Psoas muscle (tissue), 8 donors: Measurements from ENCODE around the gene LMNTD1. TPM values are rescaled to one million over a fixed set of nuclear protein-coding genes. Genes with fewer than 3 reads are reported as not detected.

ENCODE experiments used
- ATAC-seq, 4 donors: fragments of 200-7000 bp; cut with Tn5 transposase; one replicate each; pipeline ENCODE4 v1.9.1; 2020; ENCODE audit warnings: moderate library complexity in 3 of 4, mild to moderate bottlenecking in 2 of 4
- DNase-seq, 2 donors: peaks; one replicate each; pipeline ENCODE4 v3.0.0-alpha.2; 2020
- H3K27ac ChIP-seq: fragments of 200-600 bp; one replicate; pipeline ENCODE4 v1.8.0; 2022
- H3K27me3 ChIP-seq, 3 donors: fragments of 200-600 bp in 1 of 3; one replicate each; pipeline versions ENCODE4 v1.6.1 to v1.8.0; 2013 to 2022; ENCODE audit warnings: low read length in 2 of 3, mild to moderate bottlenecking in 2 of 3, moderate library complexity in 1 of 3; ENCODE audit not compliant: insufficient read depth in 3 of 3
- H3K36me3 ChIP-seq, 2 donors: fragments of 200-600 bp in 1 of 2; one replicate each; pipeline versions ENCODE4 v1.6.1 to v1.8.0; 2013 to 2022; ENCODE audit warnings: low read depth in 1 of 2, mild to moderate bottlenecking in 1 of 2, moderate library complexity in 1 of 2; ENCODE audit not compliant: insufficient read depth in 1 of 2
- H3K4me1 ChIP-seq: fragments of 200-600 bp; one replicate; pipeline ENCODE4 v1.8.0; 2022
- H3K4me3 ChIP-seq: fragments of 200-600 bp; one replicate; pipeline ENCODE4 v1.8.0; 2022; ENCODE audit warnings: mild to moderate bottlenecking
- H3K9me3 ChIP-seq: fragments of 200-600 bp; one replicate; pipeline ENCODE4 v1.8.0; 2022
- CTCF ChIP-seq: fragments of 200-600 bp; IDR thresholded peaks from one replicate; pipeline ENCODE4 v1.8.0; 2022; ENCODE audit warnings: antibody characterized with exemption
- WGBS, 3 donors: extraction: QIAGEN DNeasy Blood & Tissue Kit; methylation state at CpG; one replicate each; pipeline versions ENCODE4 v1.1.6 to v1.1.7; 2013; 5-methylcytosine and 5-hydroxymethylcytosine counted together
- intact Hi-C, 2 donors: fragments of 100-400 bp; cut with DNase I; formaldehyde crosslinking; loops; one replicate each; pipeline versions ENCODE4 v1.11.0 to v1.14.2; 2022
- polyA plus RNA-seq, 3 donors: library from polyadenylated mRNA; stranded (reverse); fragments of 200-250 nt; gene quantifications; one replicate each; pipeline ENCODE4 v1.2.3, GENCODE V29; 2013
- total RNA-seq, 4 donors: library from RNA; stranded (reverse); fragmentation: NEBNext Ultra II Directional in 2 of 4; extraction: Animal tissue kit (Norgen Biotek cat#: 25700) in 2 of 4; gene quantifications; one replicate each; pipeline versions ENCODE4 v1.2.1 to v1.2.4, GENCODE V29; 2021 to 2023
- donor health status: healthy with polysubstance abuse.
- donor health status: DM: no; HTN: no; CAD: no; lungs with moderate emphysema.
- donor health status: Bipolar disorder and iron deficiency.
- donor health status: healthy.
- donor health status: DM: yes; HTN: yes; CAD: no.
- donor health status: DM: no; HTN: no; CAD: no.
- donor health status: DM: no; HTN: no; CAD: no.
- donor health status: DM: yes; HTN: yes; CAD: no.

Gene LMNTD1
- total and polyA plus RNA-seq, 7 donors: not detected

GRCh38 chr12:25573346-25573745 is 20.3 kb upstream of the LMNTD1 start:
- Histone ChIP-seq H3K4me3 (no peak overlapping the region), H3K27ac (no peak overlapping the region), H3K36me3 (no peaks in the 10 kb centered on the region), H3K4me1 (no peaks in the 10 kb centered on the region), H3K9me3 (no peaks in the 10 kb centered on the region), H3K27me3 (no peaks in the 10 kb centered on the region)
- WGBS, 3 donors: 59 to 64% (median 62%) methylated on average over 4 of the region's 4 CpGs
- ATAC-seq (no peak), DNase-seq (no peak)
- intact Hi-C loops: no loop called here
- TF ChIP-seq CTCF: no peak

GRCh38 chr12:25570418-25570817 is 17.3 kb upstream of the LMNTD1 start:
- 78 to 87% (median 84%) methylated on average over 1 of the region's 1 CpG for WGBS, 3 donors
- no peaks in the 10 kb centered on the region for H3K9me3 ChIP-seq
- ATAC-seq (no peak), DNase-seq (no peak)
- H3K4me1 ChIP-seq: no peaks in the 10 kb centered on the region
- no peak overlapping the region for H3K27ac ChIP-seq
- no peaks in the 10 kb centered on the region for H3K27me3 ChIP-seq
- TF ChIP-seq CTCF: no peak
- intact Hi-C loops: no loop called here
- H3K4me3 ChIP-seq: no peak overlapping the region
- H3K36me3 ChIP-seq: no peaks in the 10 kb centered on the region

- WGBS, 3 donors: 77 to 83% (median 78%) methylated on average over 8 of the region's 8 CpGs
- Histone ChIP-seq H3K27me3 (no peaks in the 10 kb centered on the region), H3K4me3 (no peak overlapping the region), H3K9me3 (no peaks in the 10 kb centered on the region), H3K27ac (no peak overlapping the region), H3K36me3 (no peaks in the 10 kb centered on the region), H3K4me1 (no peaks in the 10 kb centered on the region)
- no peak for DNase-seq
- no peak for ATAC-seq
- TF ChIP-seq CTCF: no peak
- intact Hi-C loops: no loop called here
Observed at GRCh38 chr12:25566202-25566949, 13.3 kb upstream of the LMNTD1 start.

GRCh38 chr12:25558586-25558985 is 5.5 kb upstream of the LMNTD1 start:
- no peaks in the 10 kb centered on the region for H3K4me1 ChIP-seq
- no peak overlapping the region for H3K27ac ChIP-seq
- intact Hi-C loops: no loop called here
- TF ChIP-seq CTCF: no peak
- no peaks in the 10 kb centered on the region for H3K9me3 ChIP-seq
- no peaks in the 10 kb centered on the region for H3K36me3 ChIP-seq
- ATAC-seq (no peak), DNase-seq (no peak)
- no peak overlapping the region for H3K4me3 ChIP-seq
- H3K27me3 ChIP-seq: no peaks in the 10 kb centered on the region
- 88 to 90% (median 90%) methylated on average over 7 of the region's 7 CpGs for WGBS, 3 donors
